ENCODE data around the gene KLHL26. TPM values are rescaled to one million over a fixed set of nuclear protein-coding genes. Genes with fewer than 3 reads are reported as not detected.
A peak's percentile ranks its signal among the peaks of the same experiment; 100 is the strongest.

KLHL26 gene
- total RNA-seq, 1 experiment from 2014 or later: 10.7 TPM

DNA sequence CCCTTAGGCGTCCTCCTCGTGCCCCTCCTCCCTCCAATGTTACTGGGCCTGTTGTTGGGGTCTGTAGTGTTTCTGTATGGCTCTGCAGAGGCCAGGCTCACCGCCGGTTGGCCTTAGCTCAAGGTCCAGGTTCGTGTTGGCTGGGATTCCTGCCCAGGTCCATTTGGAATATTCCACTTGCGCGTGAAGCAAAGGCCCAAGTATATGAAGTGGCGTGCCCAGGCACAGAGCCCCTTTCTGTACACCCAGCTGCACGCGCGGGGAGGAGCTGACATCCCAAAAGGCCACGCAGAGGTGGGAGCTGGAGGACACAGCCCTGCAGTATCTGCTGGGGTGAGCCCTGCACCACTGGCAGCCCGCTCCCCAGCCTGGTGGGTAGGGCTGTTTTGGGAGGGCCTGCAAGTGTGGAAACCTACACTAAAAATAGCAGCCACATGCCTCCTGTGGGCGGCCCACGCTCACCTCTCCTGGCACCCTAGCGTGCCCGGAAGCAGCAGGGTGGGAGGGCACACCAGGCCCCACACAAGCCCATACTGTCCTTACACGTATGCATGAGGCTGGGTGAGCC is 76.8 kb downstream of the KLHL26 start:
- no peak for DNase-seq
- H3K4me3 Mint-ChIP-seq: no peak overlapping the region
- no peaks in the 10 kb centered on the region for H3K79me2 ChIP-seq (ENCODE audit: insufficient read depth, low read length)
- no peaks in the 10 kb centered on the region for H3K4me1 ChIP-seq (ENCODE audit: insufficient read depth, low read length)
- H4K8ac ChIP-seq (replicated peaks; ENCODE audit: insufficient read length, low read depth, low read length): no peak overlapping the region
- H3K27ac ChIP-seq (ENCODE audit: insufficient read length, low read depth, low read length): no peak overlapping the region
- H3K36me3 Mint-ChIP-seq (ENCODE audit: insufficient read depth in 1 of 3, low read depth in 3 of 3): peaks cover 0 to 3% (median 0%) of the 10 kb centered on the region in 3 experiments; a peak in 1 of 7 replicates
- no peak overlapping the region for H2BK120ac ChIP-seq (ENCODE audit: low read depth, low read length, poor library complexity, severe bottlenecking)
- WGBS (ENCODE audit: extremely low coverage, insufficient read length, low lambda C conversion rate): no CpG with 5 or more reads among the region's 18 CpGs
- H4K5ac ChIP-seq (ENCODE audit: insufficient read length, low read depth, low read length): no peak overlapping the region
- no peak overlapping the region for H3K23ac ChIP-seq (ENCODE audit: insufficient read length, low read depth, low read length)
- no peak overlapping the region for H2AK5ac ChIP-seq (ENCODE audit: insufficient read length, low read length)
- no peak overlapping the region for H3K18ac ChIP-seq (ENCODE audit: insufficient read length, low read depth, low read length)
- H2BK15ac ChIP-seq (ENCODE audit: low read depth, low read length): no peak overlapping the region
- no peak overlapping the region for H3K4ac ChIP-seq (ENCODE audit: low read depth, low read length)
- H3K79me1 ChIP-seq (ENCODE audit: insufficient read depth, low read depth, low read length, poor library complexity, severe bottlenecking): no peaks in the 10 kb centered on the region
- H2AFZ ChIP-seq (ENCODE audit: low read length): no peak overlapping the region
- H3K27ac Mint-ChIP-seq: peak overlapping the region; percentile 11 to 77 (median 75); a peak in 3 of 7 replicates
- no peak overlapping the region for H3K56ac ChIP-seq (ENCODE audit: insufficient read length, low read depth, low read length)
- H2BK12ac ChIP-seq (ENCODE audit: insufficient read length, low read depth, low read length): no peak overlapping the region
- H3K9me3 Mint-ChIP-seq: no peaks in the 10 kb centered on the region
- no peak overlapping the region for H3T11ph ChIP-seq (ENCODE audit: low read length)
- no peaks in the 10 kb centered on the region; the same call in 1 of the 2 replicates for H3K27me3 Mint-ChIP-seq (ENCODE audit: low read depth)
- H4K20me1 ChIP-seq (ENCODE audit: control insufficient read depth, insufficient read depth, insufficient read length): peaks cover 2% of the 10 kb centered on the region
- peaks cover 5 to 10% of the 10 kb centered on the region in 2 experiments for H3K4me1 Mint-ChIP-seq
- TF ChIP-seq, protein P1, sequence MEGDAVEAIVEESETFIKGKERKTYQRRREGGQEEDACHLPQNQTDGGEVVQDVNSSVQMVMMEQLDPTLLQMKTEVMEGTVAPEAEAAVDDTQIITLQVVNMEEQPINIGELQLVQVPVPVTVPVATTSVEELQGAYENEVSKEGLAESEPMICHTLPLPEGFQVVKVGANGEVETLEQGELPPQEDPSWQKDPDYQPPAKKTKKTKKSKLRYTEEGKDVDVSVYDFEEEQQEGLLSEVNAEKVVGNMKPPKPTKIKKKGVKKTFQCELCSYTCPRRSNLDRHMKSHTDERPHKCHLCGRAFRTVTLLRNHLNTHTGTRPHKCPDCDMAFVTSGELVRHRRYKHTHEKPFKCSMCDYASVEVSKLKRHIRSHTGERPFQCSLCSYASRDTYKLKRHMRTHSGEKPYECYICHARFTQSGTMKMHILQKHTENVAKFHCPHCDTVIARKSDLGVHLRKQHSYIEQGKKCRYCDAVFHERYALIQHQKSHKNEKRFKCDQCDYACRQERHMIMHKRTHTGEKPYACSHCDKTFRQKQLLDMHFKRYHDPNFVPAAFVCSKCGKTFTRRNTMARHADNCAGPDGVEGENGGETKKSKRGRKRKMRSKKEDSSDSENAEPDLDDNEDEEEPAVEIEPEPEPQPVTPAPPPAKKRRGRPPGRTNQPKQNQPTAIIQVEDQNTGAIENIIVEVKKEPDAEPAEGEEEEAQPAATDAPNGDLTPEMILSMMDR (conservative IDR thresholded peaks at IDR 0.05): no peak
- H2BK20ac ChIP-seq (ENCODE audit: low read depth, low read length, poor library complexity, severe bottlenecking): no peak overlapping the region
- no peaks in the 10 kb centered on the region for H3K27me3 ChIP-seq (ENCODE audit: insufficient read depth, low read length)
- H3K23me2 ChIP-seq (ENCODE audit: insufficient read length, low read depth, low read length, poor library complexity, severe bottlenecking): no peaks in the 10 kb centered on the region
- no peak overlapping the region for H3K9ac ChIP-seq (ENCODE audit: extremely low read depth, insufficient read length, low read length)
- no peak overlapping the region for H4K91ac ChIP-seq (ENCODE audit: insufficient read length, low read depth, low read length)
- H3K4me2 ChIP-seq (ENCODE audit: insufficient read depth, insufficient read length, low read length): no peak overlapping the region
- no peak overlapping the region for H2BK5ac ChIP-seq (ENCODE audit: insufficient read length, low read length)
- no peaks in the 10 kb centered on the region for H3K9me3 ChIP-seq (ENCODE audit: control insufficient read depth, low read depth, low read length)
- H3K14ac ChIP-seq (ENCODE audit: insufficient read depth, low read length): no peak overlapping the region

Measured in H9 (cell line).